MCF 10A (cell line): ENCODE results near the gene ZNF304. TPM values are rescaled to one million over a fixed set of nuclear protein-coding genes. Genes with fewer than 3 reads are reported as not detected.

Experiments used
- BruUV-seq: library from RNA; stranded (reverse); fragments of 400-500 nt; replicated peaks from 2 replicates; lab custom pipeline; 2021; lab: Mats Ljungman, UMichigan
- CTCF ChIA-PET: fragments of 300-600 bp; sonication (Branson Sonifier 250); formaldehyde crosslinking; extraction: SDS; loops from one replicate; lab custom pipeline; 2021; ENCODE audit warnings: antibody characterized with exemption, inconsistent platforms; lab: Yijun Ruan, JAX
- POLR2A ChIA-PET: fragments of 300-600, 350-650 bp; sonication (Branson Sonifier 250); formaldehyde crosslinking; extraction: SDS; loops from one replicate; lab custom pipeline; 2020; ENCODE audit warnings: antibody characterized with exemption, inconsistent platforms; lab: Yijun Ruan, JAX
- DNase-seq: peaks from one replicate; pipeline ENCODE4 v3.0.0-alpha.2; 2018; ENCODE audit not compliant: unreplicated experiment
- H3K27ac Mint-ChIP-seq: one replicate; pipeline ENCODE4 v1.8.0; 2022; ENCODE audit warnings: mild to moderate bottlenecking, low read depth, mixed read lengths; ENCODE audit not compliant: unreplicated experiment
- H3K27me3 Mint-ChIP-seq: one replicate; pipeline ENCODE4 v1.8.0; 2022; ENCODE audit warnings: mixed read lengths; ENCODE audit not compliant: insufficient read depth, unreplicated experiment
- H3K36me3 Mint-ChIP-seq: one replicate; pipeline ENCODE4 v1.8.0; 2022; ENCODE audit warnings: mild to moderate bottlenecking, moderate library complexity, mixed read lengths; ENCODE audit not compliant: insufficient read depth, unreplicated experiment
- H3K4me1 Mint-ChIP-seq: one replicate; pipeline ENCODE4 v1.8.0; 2022; ENCODE audit warnings: mixed read lengths; ENCODE audit not compliant: insufficient read depth, unreplicated experiment
- H3K4me3 Mint-ChIP-seq: one replicate; pipeline ENCODE4 v1.8.0; 2022; ENCODE audit warnings: mild to moderate bottlenecking, moderate library complexity, mixed read lengths; ENCODE audit not compliant: unreplicated experiment
- H3K9me3 Mint-ChIP-seq: one replicate; pipeline ENCODE4 v1.8.0; 2022; ENCODE audit warnings: mixed read lengths; ENCODE audit not compliant: unreplicated experiment
- intact Hi-C: fragments of 100-400 bp; cut with micrococcal nuclease; formaldehyde crosslinking; loops from 2 replicates; pipeline ENCODE4 v1.14.1; 2022
- total RNA-seq: library from RNA; stranded (reverse); gene quantifications from 2 replicates; pipeline ENCODE4 v1.2.3, GENCODE V29; 2022
- TF ChIP-seq, protein P1 (sequence below): fragments of 200-600 bp; IDR thresholded peaks from one replicate; pipeline ENCODE4 v1.8.0; 2022; ENCODE audit warnings: antibody characterized with exemption, mild to moderate bottlenecking; ENCODE audit not compliant: unreplicated experiment

ZNF304 gene
- total RNA-seq, 1 experiment from 2014 or later = 7.0 TPM

DNA sequence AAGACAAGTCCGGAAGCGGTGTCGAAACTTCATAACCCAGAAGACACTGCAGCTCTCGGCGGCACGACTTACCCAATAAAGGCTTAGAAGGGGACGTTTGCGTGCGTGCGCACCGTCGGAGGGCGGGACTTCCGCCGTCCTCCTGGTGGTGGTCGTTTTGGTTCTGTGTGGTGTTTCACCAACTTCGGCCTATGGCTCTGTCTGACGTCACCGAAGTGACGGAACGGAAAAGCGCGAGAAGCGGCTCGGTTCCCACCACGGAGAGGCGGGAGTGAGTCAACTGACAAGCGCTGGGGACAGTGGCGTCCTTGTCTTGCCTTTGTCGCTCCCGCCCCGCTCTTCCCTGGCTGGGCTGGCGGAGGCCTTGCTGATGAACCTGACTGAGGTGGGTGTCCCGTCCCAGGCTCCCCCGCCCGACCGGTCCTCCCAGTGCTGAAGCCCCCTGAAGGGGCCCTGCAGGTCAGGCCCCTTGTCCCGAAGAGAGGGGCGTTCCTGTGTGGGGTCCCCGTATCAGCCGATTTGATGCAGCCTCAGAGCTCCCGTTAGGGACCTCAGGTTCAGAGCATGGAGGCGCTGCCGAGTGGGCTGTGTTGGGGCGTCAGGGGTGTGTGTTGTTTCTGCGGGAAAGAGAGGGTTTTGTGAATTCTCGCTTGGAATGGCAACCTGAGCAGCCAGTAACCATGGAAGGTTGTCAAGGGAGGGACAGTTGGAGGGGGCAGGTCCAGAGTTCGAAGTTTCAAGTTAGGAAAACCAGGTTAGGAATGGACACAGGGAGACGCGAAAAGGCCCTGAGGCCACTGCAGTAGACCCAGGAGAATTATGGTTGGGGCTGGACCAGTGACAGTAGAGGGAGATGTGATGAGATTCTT is 38.9 kb downstream of the ZNF304 start, which contains the start of gene ZNF548:
ZNF548 (plus strand) TSS at position 125 of the 869 bp plus-strand sequence; CDS start at position 371, 246 bp downstream.
- Mint-ChIP-seq H3K27ac (peak within 1 kb of the TSS; percentile 97), H3K36me3 (peaks cover 11% of the 10 kb centered on the region), H3K4me3 (peak within 1 kb of the TSS; percentile 88), H3K27me3 (no peaks in the 10 kb centered on the region), H3K9me3 (peaks cover 9% of the 10 kb centered on the region), H3K4me1 (peaks cover 13% of the 10 kb centered on the region)
- peak; percentile 97 for DNase-seq
- intact Hi-C loops = no loop called here
- TF ChIP-seq, protein P1, sequence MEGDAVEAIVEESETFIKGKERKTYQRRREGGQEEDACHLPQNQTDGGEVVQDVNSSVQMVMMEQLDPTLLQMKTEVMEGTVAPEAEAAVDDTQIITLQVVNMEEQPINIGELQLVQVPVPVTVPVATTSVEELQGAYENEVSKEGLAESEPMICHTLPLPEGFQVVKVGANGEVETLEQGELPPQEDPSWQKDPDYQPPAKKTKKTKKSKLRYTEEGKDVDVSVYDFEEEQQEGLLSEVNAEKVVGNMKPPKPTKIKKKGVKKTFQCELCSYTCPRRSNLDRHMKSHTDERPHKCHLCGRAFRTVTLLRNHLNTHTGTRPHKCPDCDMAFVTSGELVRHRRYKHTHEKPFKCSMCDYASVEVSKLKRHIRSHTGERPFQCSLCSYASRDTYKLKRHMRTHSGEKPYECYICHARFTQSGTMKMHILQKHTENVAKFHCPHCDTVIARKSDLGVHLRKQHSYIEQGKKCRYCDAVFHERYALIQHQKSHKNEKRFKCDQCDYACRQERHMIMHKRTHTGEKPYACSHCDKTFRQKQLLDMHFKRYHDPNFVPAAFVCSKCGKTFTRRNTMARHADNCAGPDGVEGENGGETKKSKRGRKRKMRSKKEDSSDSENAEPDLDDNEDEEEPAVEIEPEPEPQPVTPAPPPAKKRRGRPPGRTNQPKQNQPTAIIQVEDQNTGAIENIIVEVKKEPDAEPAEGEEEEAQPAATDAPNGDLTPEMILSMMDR = no peak
- CTCF ChIA-PET = interaction anchor here (0.6 to 1.4 kb wide), 5 partner anchors 13 to 92 kb away, joined by 3 to 11 read pairs (median 3); no protein-coding TSS in a partner anchor
- TSS peak; percentile 59 for BruUV-seq
- POLR2A ChIA-PET = interaction anchor here (0.6 to 2.4 kb wide), 24 partner anchors 8 to 1755 kb away, joined by 3 to 17 read pairs (median 4); partner anchors contain the start of genes TRAPPC2B, ZNF17, ZNF264 and ZNF304

DNA sequence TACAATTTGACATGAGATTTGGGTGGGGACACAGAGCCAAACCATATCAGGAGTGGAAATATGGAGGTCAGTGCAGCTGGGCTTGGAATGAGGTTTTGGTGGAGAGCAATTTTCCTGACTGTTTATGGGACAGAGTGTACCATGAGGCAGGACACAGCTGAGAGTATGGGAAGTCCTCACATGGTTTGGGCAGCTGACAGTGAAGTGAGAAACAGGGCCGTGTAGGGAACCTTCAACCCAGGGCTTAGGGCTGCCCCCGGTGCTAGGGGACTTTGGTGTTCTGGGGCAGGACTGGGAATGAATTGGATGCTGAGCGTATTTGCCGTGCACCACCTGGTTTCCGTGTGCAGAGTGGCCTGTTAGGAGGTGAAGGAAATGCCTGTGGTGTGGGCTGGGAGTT is 44.6 kb downstream of the ZNF304 start:
- DNase-seq = no peak
- ChIA-PET POLR2A (no interaction called here), CTCF (interaction anchor here (0.5 to 1.6 kb wide), 2 partner anchors 10 to 69 kb away, joined by 4 read pairs; no protein-coding TSS in a partner anchor)
- H3K27me3 Mint-ChIP-seq = no peaks in the 10 kb centered on the region
- H3K4me3 Mint-ChIP-seq = no peak overlapping the region
- H3K36me3 Mint-ChIP-seq = peaks cover 66% of the 10 kb centered on the region
- BruUV-seq = no TSS peak
- TF ChIP-seq, protein P1 = no peak
- no peak overlapping the region for H3K27ac Mint-ChIP-seq
- peaks cover 58% of the 10 kb centered on the region for H3K9me3 Mint-ChIP-seq
- peaks cover 5% of the 10 kb centered on the region for H3K4me1 Mint-ChIP-seq
- intact Hi-C loops = no loop called here

DNA sequence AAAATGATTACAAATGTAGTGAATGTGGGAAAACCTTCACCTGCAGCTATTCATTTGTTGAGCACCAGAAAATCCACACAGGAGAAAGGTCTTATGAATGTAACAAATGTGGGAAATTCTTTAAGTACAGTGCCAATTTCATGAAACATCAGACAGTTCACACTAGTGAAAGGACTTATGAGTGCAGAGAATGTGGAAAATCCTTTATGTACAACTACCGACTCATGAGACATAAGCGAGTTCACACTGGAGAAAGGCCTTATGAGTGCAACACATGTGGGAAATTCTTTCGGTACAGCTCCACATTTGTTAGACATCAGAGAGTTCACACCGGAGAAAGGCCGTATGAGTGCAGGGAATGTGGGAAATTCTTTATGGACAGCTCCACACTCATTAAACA is 47.8 kb downstream of the ZNF304 start:
- Mint-ChIP-seq H3K9me3 (peaks cover 58% of the 10 kb centered on the region), H3K36me3 (peaks cover 72% of the 10 kb centered on the region), H3K27me3 (no peaks in the 10 kb centered on the region), H3K4me1 (no peaks in the 10 kb centered on the region), H3K4me3 (no peak overlapping the region), H3K27ac (no peak overlapping the region)
- intact Hi-C loops = no loop called here
- TF ChIP-seq, protein P1 = no peak
- no TSS peak for BruUV-seq
- no peak for DNase-seq
- POLR2A ChIA-PET = interaction anchor here (0.6 to 1.6 kb wide), 3 partner anchors 8 to 12 kb away, joined by 3 to 5 read pairs (median 3); partner anchors contain the start of gene ZNF548
- CTCF ChIA-PET = interaction anchor here (0.8 to 2.5 kb wide), 3 partner anchors 8 to 23 kb away, joined by 3 to 11 read pairs (median 10); partner anchors contain the start of gene ZNF17
